ENCODE results near the gene STX8. TPM values are rescaled to one million over a fixed set of nuclear protein-coding genes. Genes with fewer than 3 reads are reported as not detected.
"Not testable (repeated sequence)": the region's sequence is repeated elsewhere in the genome, so short reads cannot be mapped to it uniquely, and the experiment has no call there.

Gene STX8
- total RNA-seq, 2 experiments from 2014 or later: 50.8 to 59.9 TPM

DNA sequence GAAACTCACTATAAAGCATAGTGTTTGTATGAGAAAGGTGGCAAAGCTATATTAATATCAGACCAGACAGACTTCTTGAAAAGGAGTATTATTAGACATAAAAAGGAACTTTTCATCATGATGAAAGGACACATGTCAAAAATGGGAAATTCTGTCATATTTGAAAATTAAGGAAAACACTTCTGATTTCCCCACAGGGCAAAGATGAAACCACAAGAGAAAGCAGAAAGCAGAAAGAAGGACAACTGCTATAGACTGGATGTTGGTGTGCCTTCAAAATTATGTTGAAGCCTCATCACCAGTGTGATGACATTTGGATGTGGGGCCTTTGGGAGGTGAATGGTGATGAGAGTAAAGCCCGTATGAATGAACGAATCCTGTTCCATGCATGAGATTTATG, 193.0 kb downstream of the STX8 start:
- no peak for DNase-seq
- no peak overlapping the region for H3K4me3 Mint-ChIP-seq
- H3K27ac Mint-ChIP-seq: no peak overlapping the region
- peaks cover 13% of the 10 kb centered on the region for H3K36me3 Mint-ChIP-seq
- no peaks in the 10 kb centered on the region for H3K4me1 Mint-ChIP-seq
- no peaks in the 10 kb centered on the region for H3K9me3 Mint-ChIP-seq
- H3K27me3 Mint-ChIP-seq: no peaks in the 10 kb centered on the region

GRCh38 chr17:9381068-9381467, 194.6 kb downstream of the STX8 start:
- no peak overlapping the region for H3K27ac Mint-ChIP-seq
- no peaks in the 10 kb centered on the region for H3K4me1 Mint-ChIP-seq
- peaks cover 19% of the 10 kb centered on the region for H3K36me3 Mint-ChIP-seq
- H3K27me3 Mint-ChIP-seq: no peaks in the 10 kb centered on the region
- no peak overlapping the region for H3K4me3 Mint-ChIP-seq
- DNase-seq: no peak
- peaks cover 2% of the 10 kb centered on the region for H3K9me3 Mint-ChIP-seq

- H3K4me1 Mint-ChIP-seq: no peaks in the 10 kb centered on the region
- H3K4me3 Mint-ChIP-seq: no peak overlapping the region
- DNase-seq: no peak
- H3K36me3 Mint-ChIP-seq: peaks cover 24% of the 10 kb centered on the region
- H3K9me3 Mint-ChIP-seq: peaks cover 5% of the 10 kb centered on the region
- H3K27me3 Mint-ChIP-seq: no peaks in the 10 kb centered on the region
- no peak overlapping the region for H3K27ac Mint-ChIP-seq
Measured at GRCh38 chr17:9380361-9380760, 195.3 kb downstream of the STX8 start.

DNA sequence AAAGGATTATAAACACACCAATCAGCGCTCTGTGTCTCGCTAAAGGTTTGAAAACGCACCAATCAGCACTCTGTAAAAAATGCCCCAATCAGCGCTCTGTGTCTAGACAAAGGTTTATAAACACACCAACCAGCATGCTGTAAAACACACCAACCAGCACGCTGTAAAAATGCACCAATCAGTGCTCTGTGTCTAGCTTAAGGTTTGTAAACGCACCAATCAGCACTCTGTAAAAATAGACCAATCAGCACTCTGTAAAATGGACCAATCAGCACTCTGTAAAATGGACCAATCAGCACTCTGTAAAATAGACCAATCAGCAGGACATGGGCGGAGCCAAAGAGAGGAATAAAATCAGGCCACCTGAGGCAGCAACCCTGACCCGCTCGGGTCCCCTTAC, 199.4 kb downstream of the STX8 start:
- DNase-seq, H3K27ac Mint-ChIP-seq, H3K27me3 Mint-ChIP-seq, H3K9me3 Mint-ChIP-seq, H3K4me3 Mint-ChIP-seq, H3K4me1 Mint-ChIP-seq: not testable (repeated sequence)
- peaks cover 22% of the 10 kb centered on the region for H3K36me3 Mint-ChIP-seq

DNA sequence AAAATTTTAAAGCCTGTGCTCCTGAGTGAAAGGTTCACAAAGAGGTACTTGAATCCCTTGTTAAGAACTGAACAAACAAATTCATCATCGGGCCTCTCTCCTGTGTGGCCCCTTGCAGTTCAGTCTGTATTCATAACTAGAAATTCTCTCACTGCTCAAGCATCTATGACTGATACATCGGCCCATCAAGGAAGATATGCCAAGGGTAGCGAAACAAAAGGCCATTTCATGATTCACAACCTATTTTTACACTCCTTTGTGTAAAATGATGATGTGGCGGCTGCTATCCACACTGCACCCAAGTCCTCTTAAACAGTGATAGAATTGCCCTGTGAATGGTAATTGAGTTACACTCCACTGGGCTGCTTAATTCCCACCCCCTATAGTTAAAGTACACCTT, 204.6 kb downstream of the STX8 start:
- Mint-ChIP-seq H3K27me3 (no peaks in the 10 kb centered on the region), H3K9me3 (peaks cover 2% of the 10 kb centered on the region), H3K4me3 (no peak overlapping the region), H3K4me1 (no peaks in the 10 kb centered on the region), H3K27ac (no peak overlapping the region), H3K36me3 (peaks cover 4% of the 10 kb centered on the region)
- DNase-seq: no peak

GRCh38 chr17:9370467-9370866, 205.2 kb downstream of the STX8 start:
- H3K9me3 Mint-ChIP-seq: no peaks in the 10 kb centered on the region
- no peaks in the 10 kb centered on the region for H3K27me3 Mint-ChIP-seq
- no peak for DNase-seq
- H3K36me3 Mint-ChIP-seq: no peaks in the 10 kb centered on the region
- H3K4me1 Mint-ChIP-seq: no peaks in the 10 kb centered on the region
- no peak overlapping the region for H3K4me3 Mint-ChIP-seq
- H3K27ac Mint-ChIP-seq: no peak overlapping the region

DNA sequence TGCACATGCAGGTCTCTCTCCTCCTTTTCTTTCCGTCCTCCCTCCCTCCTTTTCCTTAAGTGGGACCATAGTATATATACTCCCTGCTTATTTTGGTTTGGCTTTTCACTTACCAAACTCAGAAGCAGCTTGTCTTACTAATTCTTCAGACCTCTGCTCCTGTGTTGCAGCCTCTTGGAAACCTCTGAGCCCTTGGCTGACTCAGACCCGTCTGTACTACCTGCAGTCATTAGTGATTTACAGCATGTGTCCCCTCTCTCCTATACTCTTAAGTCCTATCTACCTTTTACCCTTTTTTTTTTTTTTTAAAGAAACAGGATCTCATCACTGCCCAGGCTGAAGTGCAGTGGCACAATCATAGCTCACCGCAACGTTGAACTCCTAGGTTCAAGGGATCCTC, 207.0 kb downstream of the STX8 start:
- Mint-ChIP-seq H3K4me3 (no peak overlapping the region), H3K36me3 (no peaks in the 10 kb centered on the region), H3K9me3 (no peaks in the 10 kb centered on the region), H3K27me3 (no peaks in the 10 kb centered on the region), H3K27ac (no peak overlapping the region), H3K4me1 (peaks cover 9% of the 10 kb centered on the region)
- no peak for DNase-seq

DNA sequence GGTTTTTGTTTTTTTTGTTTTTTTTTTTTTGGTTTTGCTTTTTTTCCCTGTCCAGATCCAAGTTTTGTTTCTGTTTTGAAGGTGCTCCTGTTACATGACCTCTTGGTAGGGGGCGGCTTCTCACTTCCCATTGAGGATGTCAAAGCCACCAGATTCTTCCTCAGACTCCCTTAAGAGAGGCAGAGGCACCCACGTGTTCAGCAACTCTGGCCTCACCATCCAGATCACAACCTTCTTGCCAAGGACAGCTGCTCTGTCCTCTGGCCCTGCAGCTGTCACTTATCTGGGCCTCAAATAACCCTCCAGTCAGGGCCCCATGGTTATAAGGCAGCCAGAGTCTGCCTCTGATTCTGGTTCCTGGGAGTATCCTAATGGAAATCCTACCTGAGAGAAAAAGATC, 208.5 kb downstream of the STX8 start:
- H3K4me3 Mint-ChIP-seq: no peak overlapping the region
- no peaks in the 10 kb centered on the region for H3K27me3 Mint-ChIP-seq
- no peak overlapping the region for H3K27ac Mint-ChIP-seq
- no peak for DNase-seq
- no peaks in the 10 kb centered on the region for H3K9me3 Mint-ChIP-seq
- peaks cover 11% of the 10 kb centered on the region for H3K4me1 Mint-ChIP-seq
- H3K36me3 Mint-ChIP-seq: no peaks in the 10 kb centered on the region

- no peak overlapping the region for H3K4me3 Mint-ChIP-seq
- peaks cover 1% of the 10 kb centered on the region for H3K36me3 Mint-ChIP-seq
- no peak for DNase-seq
- H3K9me3 Mint-ChIP-seq: no peaks in the 10 kb centered on the region
- H3K4me1 Mint-ChIP-seq: peaks cover 11% of the 10 kb centered on the region
- no peaks in the 10 kb centered on the region for H3K27me3 Mint-ChIP-seq
- no peak overlapping the region for H3K27ac Mint-ChIP-seq
Measured at GRCh38 chr17:9364837-9365430, 210.7 kb downstream of the STX8 start.

DNA sequence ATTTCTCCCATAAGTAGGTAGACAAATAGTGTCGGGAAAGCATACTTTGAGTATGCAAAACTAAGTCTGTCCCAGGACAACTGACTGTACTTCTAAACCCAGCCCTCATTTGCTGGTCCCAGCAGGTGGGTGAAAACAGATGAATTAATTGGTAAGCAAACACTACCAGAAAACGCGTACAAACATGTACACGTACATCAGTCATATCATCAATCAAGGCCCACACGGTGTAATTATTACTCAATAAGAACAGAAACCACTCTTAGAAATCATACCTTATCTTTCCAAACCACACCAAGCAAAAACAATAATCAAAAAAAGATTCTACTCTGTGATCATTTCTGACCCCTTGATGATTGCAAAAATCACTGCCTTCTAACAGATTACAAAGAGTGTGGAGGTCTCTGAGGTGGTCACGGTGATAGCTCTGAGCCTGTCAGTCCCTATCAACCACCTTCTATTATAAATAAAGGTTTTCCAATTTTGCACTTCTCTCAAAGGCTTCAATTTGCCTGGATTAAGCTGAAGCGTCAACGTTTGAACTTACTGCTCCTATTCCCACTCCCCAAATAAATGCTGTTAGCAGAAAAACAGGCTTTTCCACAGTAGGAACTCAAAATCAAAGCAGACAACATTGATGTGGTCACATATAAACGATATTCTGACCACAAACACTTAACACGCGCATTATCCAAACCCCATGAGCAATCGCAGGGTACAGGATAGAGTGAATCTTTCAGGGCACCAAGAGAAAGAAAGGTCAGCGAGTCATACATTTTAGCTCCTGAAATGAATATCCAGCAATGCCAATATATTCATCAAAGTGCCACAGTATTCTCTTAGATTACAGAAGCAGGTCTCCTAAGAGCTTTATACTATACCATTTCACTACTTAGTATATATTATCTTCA, 211.9 kb downstream of the STX8 start:
- H3K27me3 Mint-ChIP-seq: no peaks in the 10 kb centered on the region
- no peak overlapping the region for H3K4me3 Mint-ChIP-seq
- peaks cover 11% of the 10 kb centered on the region for H3K4me1 Mint-ChIP-seq
- H3K9me3 Mint-ChIP-seq: no peaks in the 10 kb centered on the region
- no peak overlapping the region for H3K27ac Mint-ChIP-seq
- peak; percentile 18 for DNase-seq
- peaks cover 1% of the 10 kb centered on the region for H3K36me3 Mint-ChIP-seq

- H3K4me3 Mint-ChIP-seq: no peak overlapping the region
- DNase-seq: no peak
- H3K4me1 Mint-ChIP-seq: peaks cover 12% of the 10 kb centered on the region
- H3K27me3 Mint-ChIP-seq: no peaks in the 10 kb centered on the region
- H3K9me3 Mint-ChIP-seq: no peaks in the 10 kb centered on the region
- H3K27ac Mint-ChIP-seq: no peak overlapping the region
- H3K36me3 Mint-ChIP-seq: peaks cover 4% of the 10 kb centered on the region
Measured at GRCh38 chr17:9361188-9361955, 214.2 kb downstream of the STX8 start.

DNA sequence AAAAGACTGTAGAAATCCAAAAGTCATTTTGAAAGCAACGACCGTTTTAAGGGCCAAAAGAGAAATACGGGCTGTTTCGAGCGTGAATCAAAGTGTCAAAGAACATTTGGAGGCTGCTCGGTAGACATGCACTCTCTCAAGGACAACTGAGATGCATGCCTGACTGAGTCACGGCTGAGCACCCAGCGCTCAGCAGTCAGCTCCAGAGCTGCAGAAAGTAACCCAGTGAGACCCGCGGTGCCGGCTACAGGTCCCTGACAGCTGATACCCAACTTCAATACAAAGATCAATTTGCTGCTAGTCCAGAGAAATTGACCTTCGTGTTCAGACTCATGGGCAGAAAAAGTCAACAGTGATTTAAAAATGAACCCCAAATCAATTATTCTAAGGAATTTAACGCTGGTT, 214.9 kb downstream of the STX8 start:
- Mint-ChIP-seq H3K9me3 (no peaks in the 10 kb centered on the region), H3K4me1 (peaks cover 13% of the 10 kb centered on the region)

DNA sequence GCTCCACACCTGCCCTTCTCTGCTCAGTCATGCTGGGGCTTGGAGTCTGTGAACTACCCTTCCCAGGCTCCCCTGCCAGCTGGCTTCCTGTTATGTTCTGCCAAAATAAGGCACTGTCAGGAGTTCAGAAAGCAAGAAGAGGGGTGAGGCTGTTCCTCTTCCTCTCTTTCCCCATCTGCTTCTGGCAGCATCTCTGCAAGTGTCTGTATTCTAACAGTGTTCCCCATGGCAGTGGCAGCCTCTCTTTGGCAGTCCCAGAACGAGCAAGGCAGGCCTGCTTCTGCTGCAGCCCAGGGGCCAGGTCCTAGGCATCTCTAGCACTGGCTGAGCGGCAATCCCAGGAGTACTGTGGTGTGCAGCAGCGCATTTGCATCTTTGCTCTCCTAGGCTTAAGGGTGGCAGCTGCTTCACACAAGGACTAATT, 219.1 kb downstream of the STX8 start:
- Mint-ChIP-seq H3K27ac (no peak overlapping the region), H3K4me3 (no peak overlapping the region), H3K36me3 (peaks cover 6% of the 10 kb centered on the region), H3K27me3 (no peaks in the 10 kb centered on the region), H3K4me1 (peaks cover 2% of the 10 kb centered on the region), H3K9me3 (peaks cover 2% of the 10 kb centered on the region)
- DNase-seq: no peak

More for the DNA sequence above, 214.9 kb downstream of the STX8 start:
- Mint-ChIP-seq H3K27me3 (no peaks in the 10 kb centered on the region), H3K4me3 (no peak overlapping the region), H3K27ac (no peak overlapping the region), H3K36me3 (peaks cover 4% of the 10 kb centered on the region)
- no peak for DNase-seq

GRCh38 chr17:9355846-9356245, 219.8 kb downstream of the STX8 start:
- H3K36me3 Mint-ChIP-seq: peaks cover 8% of the 10 kb centered on the region

GRCh38 chr17:9355231-9355630, 220.4 kb downstream of the STX8 start:
- H3K27ac Mint-ChIP-seq, H3K4me1 Mint-ChIP-seq: not testable (repeated sequence)

More at GRCh38 chr17:9355846-9356245, 219.8 kb downstream of the STX8 start:
- Mint-ChIP-seq H3K27ac (no peak overlapping the region), H3K27me3 (no peaks in the 10 kb centered on the region), H3K4me1 (peaks cover 2% of the 10 kb centered on the region), H3K9me3 (peaks cover 2% of the 10 kb centered on the region), H3K4me3 (no peak overlapping the region)
- no peak for DNase-seq

More at GRCh38 chr17:9355231-9355630, 220.4 kb downstream of the STX8 start:
- not testable (repeated sequence) for H3K36me3 Mint-ChIP-seq, H3K27me3 Mint-ChIP-seq, DNase-seq, H3K4me3 Mint-ChIP-seq, H3K9me3 Mint-ChIP-seq

Data from activated naive CD8-positive, alpha-beta T cell treated with anti-CD3 and anti-CD28 coated beads for 36 hours (primary cell).